Activated T-helper 1 cell treated with anti-CD3 and anti-CD28 coated beads, Interleukin-12 subunit alpha, Interleukin-12 subunit beta, Interleukin-2, Interleukin-4 antibody, amounts not matched to agents 30 ng/mL and 10 ng/mL and 1 ng/mL, durations not matched to agents 14 hours and 24 hours and 36 hours (primary cell): Measurements from ENCODE around the gene MED29. TPM values are rescaled to one million over a fixed set of nuclear protein-coding genes. Genes with fewer than 3 reads are reported as not detected.
A peak's percentile ranks its signal among the peaks of the same experiment; 100 is the strongest.

Experiments
- DNase-seq: peaks from one replicate; pipeline ENCODE4 v3.0.0; 2021; ENCODE audit warnings: low spot score
- H3K27ac Mint-ChIP-seq: one replicate; pipeline ENCODE4 v1.8.0; 2021; ENCODE audit warnings: mild to moderate bottlenecking, mixed read lengths
- H3K27me3 Mint-ChIP-seq: one replicate; pipeline ENCODE4 v1.8.0; 2022; ENCODE audit warnings: mild to moderate bottlenecking, moderate library complexity, mixed read lengths; ENCODE audit not compliant: insufficient read depth
- H3K36me3 Mint-ChIP-seq: one replicate; pipeline ENCODE4 v1.8.0; 2021; ENCODE audit warnings: low read depth, mixed read lengths
- H3K4me1 Mint-ChIP-seq: one replicate; pipeline ENCODE4 v1.8.0; 2021; ENCODE audit warnings: low read depth, mixed read lengths
- H3K4me3 Mint-ChIP-seq: one replicate; pipeline ENCODE4 v1.8.0; 2021; ENCODE audit warnings: mild to moderate bottlenecking, moderate library complexity, mixed read lengths
- H3K9me3 Mint-ChIP-seq: one replicate; pipeline ENCODE4 v1.8.0; 2021; ENCODE audit warnings: mixed read lengths
- intact Hi-C: fragments of 100-400 bp; cut with micrococcal nuclease; formaldehyde crosslinking; loops from one replicate; pipeline ENCODE4 v1.15.1; 2024
- total RNA-seq: library from RNA; stranded (reverse); gene quantifications from 2 replicates; pipeline ENCODE4 v1.2.3, GENCODE V29; 2022

The MED29 gene
- total RNA-seq, 1 donor from 2014 or later: 37.5 TPM

GRCh38 chr19:39425744-39426143, 34.6 kb downstream of the MED29 start:
- Mint-ChIP-seq H3K4me1 (peaks cover 6% of the 10 kb centered on the region), H3K27ac (no peak overlapping the region), H3K36me3 (peaks cover 18% of the 10 kb centered on the region), H3K27me3 (no peaks in the 10 kb centered on the region), H3K4me3 (no peak overlapping the region), H3K9me3 (no peaks in the 10 kb centered on the region)
- DNase-seq: no peak
- intact Hi-C loops: no loop called here

- H3K4me1 Mint-ChIP-seq: peaks cover 10% of the 10 kb centered on the region
- H3K4me3 Mint-ChIP-seq: no peak overlapping the region
- no peaks in the 10 kb centered on the region for H3K9me3 Mint-ChIP-seq
- H3K36me3 Mint-ChIP-seq: peaks cover 20% of the 10 kb centered on the region
- intact Hi-C loops: no loop called here
- no peak for DNase-seq
- H3K27me3 Mint-ChIP-seq: no peaks in the 10 kb centered on the region
- H3K27ac Mint-ChIP-seq: no peak overlapping the region
These were observed 35.0 kb downstream of the MED29 start for GRCh38 chr19:39426170-39426569.

GRCh38 chr19:39427707-39428106, 36.5 kb downstream of the MED29 start:
- Mint-ChIP-seq H3K36me3 (peaks cover 23% of the 10 kb centered on the region), H3K9me3 (no peaks in the 10 kb centered on the region), H3K4me3 (no peak overlapping the region), H3K27ac (no peak overlapping the region), H3K4me1 (peaks cover 12% of the 10 kb centered on the region), H3K27me3 (no peaks in the 10 kb centered on the region)
- no peak for DNase-seq
- intact Hi-C loops: no loop called here

- Mint-ChIP-seq H3K4me3 (no peak overlapping the region), H3K27me3 (no peaks in the 10 kb centered on the region), H3K4me1 (peaks cover 19% of the 10 kb centered on the region), H3K9me3 (no peaks in the 10 kb centered on the region), H3K27ac (no peak overlapping the region), H3K36me3 (peaks cover 27% of the 10 kb centered on the region)
- intact Hi-C loops: no loop called here
- DNase-seq: no peak
These were observed 37.3 kb downstream of the MED29 start for GRCh38 chr19:39428283-39429112.

- peak overlapping the region; percentile 53 for H3K4me3 Mint-ChIP-seq
- no peaks in the 10 kb centered on the region for H3K27me3 Mint-ChIP-seq
- H3K36me3 Mint-ChIP-seq: peaks cover 38% of the 10 kb centered on the region
- intact Hi-C loops: loop anchor here (1.0 to 10.0 kb wide), 5 partner anchors 14 to 854 kb away; partner anchors contain the start of genes AKT2, MED29, PAF1 and PLEKHG2
- no peaks in the 10 kb centered on the region for H3K9me3 Mint-ChIP-seq
- peaks cover 32% of the 10 kb centered on the region for H3K4me1 Mint-ChIP-seq
- peak overlapping the region; percentile 96 for H3K27ac Mint-ChIP-seq
- peak; percentile 71 for DNase-seq
These were observed 39.8 kb downstream of the MED29 start for GRCh38 chr19:39430675-39431593.

GRCh38 chr19:39432677-39433025, 41.5 kb downstream of the MED29 start:
- intact Hi-C loops: loop anchor here (10.0 kb wide), 1 partner anchor 852 kb away; the partner anchor contains the start of gene AKT2
- Mint-ChIP-seq H3K27ac (peak overlapping the region; percentile 99), H3K27me3 (no peaks in the 10 kb centered on the region), H3K4me3 (peak overlapping the region; percentile 99), H3K36me3 (peaks cover 35% of the 10 kb centered on the region), H3K9me3 (no peaks in the 10 kb centered on the region), H3K4me1 (peaks cover 43% of the 10 kb centered on the region)
- DNase-seq: no peak

- peaks cover 43% of the 10 kb centered on the region for H3K4me1 Mint-ChIP-seq
- intact Hi-C loops: loop anchor here (10.0 kb wide), 1 partner anchor 851 kb away; the partner anchor contains the start of gene AKT2
These were observed 42.4 kb downstream of the MED29 start for GRCh38 chr19:39433480-39434079.

GRCh38 chr19:39434123-39435076, 43.2 kb downstream of the MED29 start:
- H3K27me3 Mint-ChIP-seq: no peaks in the 10 kb centered on the region
- peak overlapping the region; percentile 99 for H3K4me3 Mint-ChIP-seq
- H3K36me3 Mint-ChIP-seq: peaks cover 35% of the 10 kb centered on the region
- no peaks in the 10 kb centered on the region for H3K9me3 Mint-ChIP-seq
- no peak for DNase-seq
- H3K4me1 Mint-ChIP-seq: peaks cover 43% of the 10 kb centered on the region
- intact Hi-C loops: loop anchor here (10.0 kb wide), 1 partner anchor 850 kb away; the partner anchor contains the start of gene AKT2
- H3K27ac Mint-ChIP-seq: peak overlapping the region; percentile 99

More at GRCh38 chr19:39433480-39434079, 42.4 kb downstream of the MED29 start:
- peak overlapping the region; percentile 99 for H3K27ac Mint-ChIP-seq
- DNase-seq: no peak
- H3K27me3 Mint-ChIP-seq: no peaks in the 10 kb centered on the region
- H3K9me3 Mint-ChIP-seq: no peaks in the 10 kb centered on the region
- peaks cover 35% of the 10 kb centered on the region for H3K36me3 Mint-ChIP-seq
- H3K4me3 Mint-ChIP-seq: peak overlapping the region; percentile 99

GRCh38 chr19:39435499-39436349, 44.5 kb downstream of the MED29 start, which contains the start of gene RPS16:
RPS16 (minus strand) TSS chr19:39435949; CDS start chr19:39435895, 54 bp downstream.
- Mint-ChIP-seq H3K36me3 (peaks cover 33% of the 10 kb centered on the region), H3K4me1 (peaks cover 37% of the 10 kb centered on the region), H3K9me3 (no peaks in the 10 kb centered on the region), H3K4me3 (peak within 1 kb of the TSS; percentile 99), H3K27me3 (no peaks in the 10 kb centered on the region), H3K27ac (peak within 1 kb of the TSS; percentile 99)
- peak; percentile 99 for DNase-seq
- intact Hi-C loops: loop anchor here (1.0 to 10.0 kb wide), 5 partner anchors 10 to 849 kb away; partner anchors contain the start of genes AKT2, MED29, PAF1 and PLEKHG2

GRCh38 chr19:39436350-39436716, 45.2 kb downstream of the MED29 start:
- Mint-ChIP-seq H3K4me1 (peaks cover 31% of the 10 kb centered on the region), H3K4me3 (peak overlapping the region; percentile 99)
- intact Hi-C loops: loop anchor here (1.0 to 10.0 kb wide), 5 partner anchors 9 to 848 kb away; partner anchors contain the start of genes AKT2, MED29, PAF1 and PLEKHG2

More at GRCh38 chr19:39436350-39436716, 45.2 kb downstream of the MED29 start:
- no peak for DNase-seq
- peak overlapping the region; percentile 99 for H3K27ac Mint-ChIP-seq
- no peaks in the 10 kb centered on the region for H3K9me3 Mint-ChIP-seq
- H3K27me3 Mint-ChIP-seq: no peaks in the 10 kb centered on the region
- H3K36me3 Mint-ChIP-seq: peaks cover 31% of the 10 kb centered on the region
